ENCODE data around the gene ARHGAP15.

Gene ARHGAP15

GRCh38 chr2:143726151-143726845 lies 597.1 kb downstream of the ARHGAP15 start:
- no peak overlapping the region for H3K4me3 ChIP-seq (ENCODE audit: low read depth in 1 of 2, low read length in 1 of 2)

GRCh38 chr2:143728498-143728897 lies 599.3 kb downstream of the ARHGAP15 start:
- Histone ChIP-seq H3K9me3 (no peaks in the 10 kb centered on the region), H3K27ac (no peak overlapping the region)

More at GRCh38 chr2:143726151-143726845, 597.1 kb downstream of the ARHGAP15 start:
- Histone ChIP-seq H3K27me3 (no peaks in the 10 kb centered on the region), H3K27ac (no peak overlapping the region), H3K9me3 (no peaks in the 10 kb centered on the region), H3K36me3 (peaks cover 6% of the 10 kb centered on the region), H3K4me1 (ENCODE audit: control insufficient read depth in 1 of 2, insufficient read depth in 1 of 2, low read depth in 1 of 2, low read length in 1 of 2) (peaks cover 14 to 32% of the 10 kb centered on the region in 2 experiments)
- TF ChIP-seq CTCF (IDR thresholded peaks at IDR 0.05): no peak

GRCh38 chr2:143729296-143729814 lies 600.1 kb downstream of the ARHGAP15 start:
- peak overlapping the region; percentile 28 for H3K27ac ChIP-seq
- TF ChIP-seq CTCF (IDR thresholded peaks at IDR 0.05): no peak
- H3K9me3 ChIP-seq: no peaks in the 10 kb centered on the region

More at GRCh38 chr2:143728498-143728897, 599.3 kb downstream of the ARHGAP15 start:
- TF ChIP-seq CTCF (IDR thresholded peaks at IDR 0.05): no peak
- Histone ChIP-seq H3K4me1 (ENCODE audit: control insufficient read depth in 1 of 2, insufficient read depth in 1 of 2, low read depth in 1 of 2, low read length in 1 of 2) (peaks cover 16 to 33% of the 10 kb centered on the region in 2 experiments), H3K4me3 (ENCODE audit: low read depth in 1 of 2, low read length in 1 of 2) (no peak overlapping the region), H3K27me3 (no peaks in the 10 kb centered on the region), H3K36me3 (peaks cover 6% of the 10 kb centered on the region)

GRCh38 chr2:143730155-143730952 lies 601.1 kb downstream of the ARHGAP15 start:
- Histone ChIP-seq H3K27ac (peak overlapping the region; percentile 50), H3K27me3 (no peaks in the 10 kb centered on the region), H3K36me3 (peaks cover 6% of the 10 kb centered on the region), H3K4me1 (ENCODE audit: control insufficient read depth in 1 of 2, insufficient read depth in 1 of 2, low read depth in 1 of 2, low read length in 1 of 2) (peaks cover 16 to 33% of the 10 kb centered on the region in 2 experiments), H3K9me3 (no peaks in the 10 kb centered on the region), H3K4me3 (ENCODE audit: low read depth in 1 of 2, low read length in 1 of 2) (no peak overlapping the region)
- no peak for TF ChIP-seq CTCF (IDR thresholded peaks at IDR 0.05)

More at GRCh38 chr2:143729296-143729814, 600.1 kb downstream of the ARHGAP15 start:
- no peak overlapping the region for H3K4me3 ChIP-seq (ENCODE audit: low read depth in 1 of 2, low read length in 1 of 2)
- no peaks in the 10 kb centered on the region for H3K27me3 ChIP-seq
- peaks cover 16 to 33% of the 10 kb centered on the region in 2 experiments for H3K4me1 ChIP-seq (ENCODE audit: control insufficient read depth in 1 of 2, insufficient read depth in 1 of 2, low read depth in 1 of 2, low read length in 1 of 2)
- peaks cover 6% of the 10 kb centered on the region for H3K36me3 ChIP-seq

GRCh38 chr2:143730953-143731260 lies 601.7 kb downstream of the ARHGAP15 start:
- Histone ChIP-seq H3K27ac (no peak overlapping the region), H3K4me3 (ENCODE audit: low read depth in 1 of 2, low read length in 1 of 2) (no peak overlapping the region), H3K9me3 (no peaks in the 10 kb centered on the region), H3K27me3 (no peaks in the 10 kb centered on the region), H3K36me3 (peaks cover 6% of the 10 kb centered on the region), H3K4me1 (ENCODE audit: control insufficient read depth in 1 of 2, insufficient read depth in 1 of 2, low read depth in 1 of 2, low read length in 1 of 2) (peaks cover 16 to 33% of the 10 kb centered on the region in 2 experiments)
- TF ChIP-seq CTCF (IDR thresholded peaks at IDR 0.05): no peak

Data from neutrophil (primary cell).